ENCODE measurements around the gene PRPSAP2.

- TF ChIP-seq CTCF (IDR thresholded peaks at IDR 0.05): no peak
- no peak for TF ChIP-seq POLR2A (IDR thresholded peaks at IDR 0.05)
These were observed 38.2 kb downstream of the PRPSAP2 start for GRCh38 chr17:18896146-18896545.
